Measurements from ENCODE around the gene WDR59.

WDR59 gene

DNA sequence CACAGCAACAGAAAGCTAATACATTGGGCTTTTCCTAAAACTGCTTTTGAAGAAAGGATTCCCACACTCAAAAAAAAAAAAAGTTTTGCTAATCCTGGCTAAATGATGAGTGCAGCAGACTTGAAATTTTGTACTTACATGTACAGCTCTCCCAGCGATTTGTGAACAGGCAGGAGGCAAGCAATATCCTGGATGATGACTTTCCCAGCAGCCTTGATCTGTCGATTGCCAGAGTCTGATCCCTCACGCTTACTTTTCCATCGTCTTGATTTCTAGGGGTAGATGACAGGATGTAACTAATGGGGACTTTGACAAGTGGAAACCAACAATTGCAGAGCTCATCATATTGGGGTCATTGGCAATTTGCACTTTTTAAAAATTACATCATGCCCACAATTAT lies 91.4 kb downstream of the WDR59 start:
- Histone ChIP-seq H3K27ac (ENCODE audit: insufficient read depth, low read depth, low read length, poor library complexity, severe bottlenecking) (no peak overlapping the region), H3K4me3 (ENCODE audit: insufficient read depth, low read depth, low read length) (no peak overlapping the region), H3K27me3 (ENCODE audit: control insufficient read depth, insufficient read depth, low read length, poor library complexity, severe bottlenecking) (no peaks in the 10 kb centered on the region), H3K36me3 (ENCODE audit: control insufficient read depth, insufficient read depth, low read length) (peaks cover 21% of the 10 kb centered on the region), H3K9me3 (ENCODE audit: control insufficient read depth, low read length) (no peaks in the 10 kb centered on the region), H3K4me1 (ENCODE audit: control insufficient read depth, insufficient read depth, low read length) (no peaks in the 10 kb centered on the region)
- WGBS, 2 experiments: 96 to 97% methylated on average over 4 of the region's 4 CpGs

DNA sequence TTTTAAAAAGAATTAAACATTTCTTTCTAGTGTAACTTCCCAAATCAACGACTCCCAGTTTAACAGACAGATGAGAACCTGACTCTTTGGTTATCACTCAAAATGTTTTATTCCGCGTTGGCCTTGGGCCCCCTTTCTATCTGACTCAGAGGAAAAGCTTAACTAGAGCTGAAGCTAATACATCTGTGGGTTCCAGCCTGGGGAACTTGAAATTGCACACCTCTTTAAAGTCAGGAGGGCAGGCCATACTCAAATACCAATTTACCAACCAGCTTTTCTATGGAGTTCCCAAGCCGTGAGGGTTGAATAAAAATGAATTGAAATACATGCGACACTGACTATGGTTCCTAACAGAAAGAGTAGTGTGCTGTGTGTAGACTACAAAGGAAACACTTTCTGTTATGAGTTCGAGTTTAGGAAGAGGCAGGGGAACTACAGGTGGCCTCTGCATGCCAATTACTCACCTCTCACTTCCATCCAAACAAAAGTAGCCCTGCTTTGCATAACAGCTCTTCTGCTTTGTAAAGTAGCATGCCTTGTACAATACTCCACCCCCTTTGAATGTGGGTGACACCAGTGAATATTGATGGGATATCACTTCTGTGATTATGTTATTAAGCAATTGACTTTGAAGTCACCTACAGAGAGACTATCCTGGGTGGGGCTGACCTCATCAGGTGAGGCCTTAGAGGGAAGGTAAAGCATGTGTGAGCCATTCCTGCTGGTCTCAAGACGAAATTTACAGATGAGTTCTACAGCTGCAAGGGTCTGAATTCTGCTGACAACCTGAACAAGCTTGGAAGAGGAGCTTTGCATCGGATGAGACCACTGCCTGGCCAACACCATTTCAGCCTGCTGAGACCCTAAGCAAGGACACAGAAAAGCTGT lies 92.1 kb downstream of the WDR59 start:
- 90 to 91% methylated on average over 8 of the region's 8 CpGs for WGBS, 2 experiments
- no peaks in the 10 kb centered on the region for H3K4me1 ChIP-seq (ENCODE audit: control insufficient read depth, insufficient read depth, low read length)
- no peak overlapping the region for H3K4me3 ChIP-seq (ENCODE audit: insufficient read depth, low read depth, low read length)
- no peak overlapping the region for H3K27ac ChIP-seq (ENCODE audit: insufficient read depth, low read depth, low read length, poor library complexity, severe bottlenecking)
- peaks cover 24% of the 10 kb centered on the region for H3K36me3 ChIP-seq (ENCODE audit: control insufficient read depth, insufficient read depth, low read length)
- H3K9me3 ChIP-seq (ENCODE audit: control insufficient read depth, low read length): no peaks in the 10 kb centered on the region
- no peaks in the 10 kb centered on the region for H3K27me3 ChIP-seq (ENCODE audit: control insufficient read depth, insufficient read depth, low read length, poor library complexity, severe bottlenecking)

DNA sequence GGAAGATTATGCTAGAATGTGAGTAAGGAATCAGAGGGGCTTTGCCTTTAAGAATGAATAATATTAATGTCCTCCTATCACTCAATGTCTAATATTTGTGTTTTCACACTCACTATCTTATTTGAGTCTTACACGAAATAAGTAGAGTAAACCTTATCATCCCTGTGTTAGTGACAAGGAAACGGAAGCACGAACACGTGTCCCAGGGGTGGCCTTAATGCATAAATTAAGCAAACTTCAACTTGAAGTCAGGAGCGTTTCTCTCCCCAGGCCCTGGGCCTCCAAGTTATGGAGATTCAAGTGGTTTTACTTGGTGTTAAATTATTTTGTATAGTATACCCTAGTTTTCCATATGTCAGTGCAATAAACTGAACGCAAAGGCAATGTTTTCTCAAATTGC lies 96.0 kb downstream of the WDR59 start:
- H3K27ac ChIP-seq (ENCODE audit: insufficient read depth, low read depth, low read length, poor library complexity, severe bottlenecking): no peak overlapping the region
- H3K4me1 ChIP-seq (ENCODE audit: control insufficient read depth, insufficient read depth, low read length): no peaks in the 10 kb centered on the region
- no peaks in the 10 kb centered on the region for H3K27me3 ChIP-seq (ENCODE audit: control insufficient read depth, insufficient read depth, low read length, poor library complexity, severe bottlenecking)
- H3K9me3 ChIP-seq (ENCODE audit: control insufficient read depth, low read length): no peaks in the 10 kb centered on the region
- 92 to 98% methylated on average over 6 of the region's 6 CpGs for WGBS, 2 experiments
- H3K4me3 ChIP-seq (ENCODE audit: insufficient read depth, low read depth, low read length): no peak overlapping the region
- peaks cover 38% of the 10 kb centered on the region for H3K36me3 ChIP-seq (ENCODE audit: control insufficient read depth, insufficient read depth, low read length)

DNA sequence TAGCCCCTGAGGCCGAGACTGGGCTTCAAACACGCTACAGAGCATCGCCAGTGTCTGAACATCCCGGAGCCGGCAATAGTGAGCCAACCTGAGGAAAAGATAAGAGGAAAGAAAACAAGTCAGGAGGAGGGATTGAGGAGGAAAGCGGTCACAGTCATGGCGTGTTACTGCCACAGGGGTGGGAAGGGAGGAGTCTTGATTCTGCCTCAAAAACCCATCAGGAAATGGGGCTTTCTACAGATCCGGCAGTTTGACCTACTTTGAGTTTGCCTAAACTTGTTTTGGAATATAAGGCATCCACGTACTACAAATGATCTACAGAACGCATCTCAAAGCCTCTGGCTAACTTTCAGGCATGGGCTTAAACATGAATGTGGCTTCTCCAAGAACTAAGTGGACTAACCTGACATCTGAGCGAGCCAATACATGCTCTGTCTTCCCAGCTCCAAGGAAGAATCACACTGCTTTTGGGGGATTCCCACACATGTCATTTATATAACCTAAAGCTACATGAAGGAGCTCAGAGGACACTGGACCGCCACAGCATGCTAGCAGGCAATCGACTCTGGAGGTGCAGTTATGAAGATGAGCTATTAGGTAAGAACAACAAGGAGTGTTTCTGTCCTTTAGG lies 96.6 kb downstream of the WDR59 start:
- peaks cover 38% of the 10 kb centered on the region for H3K36me3 ChIP-seq (ENCODE audit: control insufficient read depth, insufficient read depth, low read length)
- no peaks in the 10 kb centered on the region for H3K4me1 ChIP-seq (ENCODE audit: control insufficient read depth, insufficient read depth, low read length)
- no peaks in the 10 kb centered on the region for H3K27me3 ChIP-seq (ENCODE audit: control insufficient read depth, insufficient read depth, low read length, poor library complexity, severe bottlenecking)
- no peak overlapping the region for H3K27ac ChIP-seq (ENCODE audit: insufficient read depth, low read depth, low read length, poor library complexity, severe bottlenecking)
- 93 to 94% methylated on average over 13 of the region's 13 CpGs for WGBS, 2 experiments
- no peak overlapping the region for H3K4me3 ChIP-seq (ENCODE audit: insufficient read depth, low read depth, low read length)
- H3K9me3 ChIP-seq (ENCODE audit: control insufficient read depth, low read length): no peaks in the 10 kb centered on the region

DNA sequence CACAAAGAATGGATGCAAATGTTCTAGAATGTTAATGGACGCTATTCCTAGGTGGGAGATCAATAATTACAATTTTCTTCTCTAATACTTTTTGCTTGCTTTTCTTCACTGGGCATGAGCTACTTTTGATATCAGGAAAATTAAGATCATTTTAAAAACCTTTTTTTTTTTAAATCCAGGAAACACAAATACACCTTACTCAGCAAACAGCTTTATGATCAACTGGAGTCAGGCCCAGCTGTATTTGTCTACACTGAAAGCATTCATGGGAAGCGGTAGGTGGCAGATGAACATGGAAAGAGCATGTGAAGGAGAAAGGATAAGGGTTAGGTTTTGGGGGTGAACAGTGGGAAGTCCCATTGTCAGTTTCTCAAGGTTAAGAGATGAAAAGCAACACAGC lies 97.8 kb downstream of the WDR59 start:
- H3K4me3 ChIP-seq (ENCODE audit: insufficient read depth, low read depth, low read length): no peak overlapping the region
- no peak overlapping the region for H3K27ac ChIP-seq (ENCODE audit: insufficient read depth, low read depth, low read length, poor library complexity, severe bottlenecking)
- H3K9me3 ChIP-seq (ENCODE audit: control insufficient read depth, low read length): no peaks in the 10 kb centered on the region
- no peaks in the 10 kb centered on the region for H3K27me3 ChIP-seq (ENCODE audit: control insufficient read depth, insufficient read depth, low read length, poor library complexity, severe bottlenecking)
- 91 to 99% methylated on average over 1 to 2 of the region's 2 CpGs for WGBS, 2 experiments
- no peaks in the 10 kb centered on the region for H3K4me1 ChIP-seq (ENCODE audit: control insufficient read depth, insufficient read depth, low read length)
- peaks cover 31% of the 10 kb centered on the region for H3K36me3 ChIP-seq (ENCODE audit: control insufficient read depth, insufficient read depth, low read length)

DNA sequence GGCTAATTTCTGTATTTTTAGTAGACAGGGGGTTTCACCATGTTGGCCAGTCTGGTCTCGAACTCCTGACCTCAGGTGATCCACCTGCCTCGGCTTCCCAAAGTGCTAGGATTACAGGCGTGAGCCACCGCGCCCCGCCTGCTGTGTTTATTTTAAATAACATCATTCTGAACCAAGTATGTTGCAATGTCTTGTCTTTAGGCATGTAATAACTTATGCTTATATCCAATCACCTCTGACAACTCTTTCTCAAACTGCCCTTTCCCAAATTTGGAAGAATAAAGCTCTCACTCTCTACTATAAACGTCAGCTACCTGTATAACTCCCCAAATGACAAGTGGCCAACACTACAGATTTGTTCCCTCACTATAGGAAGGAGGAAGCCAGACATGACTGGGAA lies 107.2 kb downstream of the WDR59 start:
- Histone ChIP-seq H3K36me3 (ENCODE audit: control insufficient read depth, insufficient read depth, low read length) (peaks cover 8% of the 10 kb centered on the region), H3K9me3 (ENCODE audit: control insufficient read depth, low read length) (no peaks in the 10 kb centered on the region), H3K27me3 (ENCODE audit: control insufficient read depth, insufficient read depth, low read length, poor library complexity, severe bottlenecking) (no peaks in the 10 kb centered on the region), H3K27ac (ENCODE audit: insufficient read depth, low read depth, low read length, poor library complexity, severe bottlenecking) (no peak overlapping the region), H3K4me3 (ENCODE audit: insufficient read depth, low read depth, low read length) (no peak overlapping the region), H3K4me1 (ENCODE audit: control insufficient read depth, insufficient read depth, low read length) (no peaks in the 10 kb centered on the region)
- WGBS, 2 experiments: 92 to 93% methylated on average over 7 of the region's 7 CpGs

DNA sequence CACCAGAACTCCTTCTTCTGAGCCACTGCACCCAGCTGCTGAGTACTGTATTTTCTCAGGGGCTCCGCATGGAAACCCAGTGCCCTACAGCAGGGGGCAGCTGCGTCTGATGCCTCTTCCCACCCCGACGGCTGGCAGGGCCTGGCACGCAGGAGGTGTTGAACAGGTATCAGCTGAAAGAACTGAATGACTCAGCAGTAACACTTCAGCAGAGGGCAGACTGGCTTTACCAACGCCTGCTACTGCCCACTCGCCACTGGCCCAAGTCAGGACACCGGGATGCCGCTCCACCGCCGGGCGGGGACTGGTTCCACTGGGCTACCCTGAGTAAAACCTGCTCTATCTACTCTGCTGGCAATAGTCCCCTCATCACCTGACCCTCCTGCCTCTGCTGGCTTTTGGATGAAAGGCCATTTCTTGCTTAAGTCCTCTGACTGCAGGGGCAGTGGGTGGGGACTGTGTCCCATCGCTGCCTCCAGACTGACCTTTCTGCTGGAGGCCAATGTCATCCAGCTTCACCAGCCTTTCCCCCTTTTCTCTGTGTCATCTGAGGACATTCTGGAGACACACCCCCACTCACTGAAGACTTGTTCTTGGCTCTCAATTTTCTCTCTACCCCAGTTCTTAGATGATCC lies 109.9 kb downstream of the WDR59 start:
- Histone ChIP-seq H3K4me1 (ENCODE audit: control insufficient read depth, insufficient read depth, low read length) (no peaks in the 10 kb centered on the region), H3K36me3 (ENCODE audit: control insufficient read depth, insufficient read depth, low read length) (peaks cover 8% of the 10 kb centered on the region), H3K4me3 (ENCODE audit: insufficient read depth, low read depth, low read length) (no peak overlapping the region), H3K9me3 (ENCODE audit: control insufficient read depth, low read length) (no peaks in the 10 kb centered on the region), H3K27me3 (ENCODE audit: control insufficient read depth, insufficient read depth, low read length, poor library complexity, severe bottlenecking) (no peaks in the 10 kb centered on the region), H3K27ac (ENCODE audit: insufficient read depth, low read depth, low read length, poor library complexity, severe bottlenecking) (no peak overlapping the region)
- WGBS, 2 experiments: 94% methylated on average over 13 of the region's 13 CpGs

DNA sequence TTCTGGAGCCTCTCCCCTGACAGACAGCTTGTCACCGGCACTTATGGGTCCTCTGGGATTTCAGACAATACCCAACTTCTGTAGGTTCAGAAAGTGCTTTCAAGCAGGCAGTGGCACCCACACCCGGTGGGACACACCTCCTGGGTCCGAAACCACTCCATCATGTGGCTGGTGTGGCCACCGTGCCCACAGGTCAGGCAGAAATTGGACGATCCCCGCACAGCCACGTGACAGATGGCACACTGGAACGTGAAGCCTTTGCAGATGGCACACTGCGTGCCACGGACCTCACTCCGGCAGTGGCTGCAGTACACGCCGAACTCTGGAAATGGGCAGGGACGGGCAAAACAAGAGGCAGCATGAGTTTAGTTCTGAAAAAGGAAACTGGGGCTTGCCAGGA lies 110.8 kb downstream of the WDR59 start:
- H3K36me3 ChIP-seq (ENCODE audit: control insufficient read depth, insufficient read depth, low read length): peaks cover 8% of the 10 kb centered on the region
- no peaks in the 10 kb centered on the region for H3K4me1 ChIP-seq (ENCODE audit: control insufficient read depth, insufficient read depth, low read length)
- H3K27ac ChIP-seq (ENCODE audit: insufficient read depth, low read depth, low read length, poor library complexity, severe bottlenecking): no peak overlapping the region
- no peaks in the 10 kb centered on the region for H3K27me3 ChIP-seq (ENCODE audit: control insufficient read depth, insufficient read depth, low read length, poor library complexity, severe bottlenecking)
- H3K4me3 ChIP-seq (ENCODE audit: insufficient read depth, low read depth, low read length): no peak overlapping the region
- no peaks in the 10 kb centered on the region for H3K9me3 ChIP-seq (ENCODE audit: control insufficient read depth, low read length)
- WGBS, 2 experiments: 95 to 96% methylated on average over 14 of the region's 14 CpGs

DNA sequence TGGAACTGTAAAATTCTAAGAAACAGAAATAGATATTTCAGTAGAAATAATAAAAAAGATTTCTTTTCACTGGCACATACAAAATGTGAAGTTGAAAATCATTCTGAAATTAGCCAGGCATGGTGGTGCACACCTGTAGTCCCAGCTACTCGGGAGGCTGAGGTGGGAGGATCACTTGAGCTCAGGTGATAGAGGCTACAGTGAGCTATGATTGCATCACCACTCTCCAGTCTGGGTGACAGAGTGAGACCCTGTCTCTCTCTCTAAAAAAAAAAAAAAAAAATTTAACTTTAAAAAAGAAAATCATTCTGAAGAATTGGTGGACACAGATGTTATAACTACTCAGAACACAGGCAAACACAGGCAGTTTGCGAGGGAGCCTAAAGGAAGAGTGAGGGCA lies 112.6 kb downstream of the WDR59 start:
- H3K4me1 ChIP-seq (ENCODE audit: control insufficient read depth, insufficient read depth, low read length): no peaks in the 10 kb centered on the region
- H3K27me3 ChIP-seq (ENCODE audit: control insufficient read depth, insufficient read depth, low read length, poor library complexity, severe bottlenecking): no peaks in the 10 kb centered on the region
- peaks cover 8% of the 10 kb centered on the region for H3K36me3 ChIP-seq (ENCODE audit: control insufficient read depth, insufficient read depth, low read length)
- WGBS, 2 experiments: 94 to 97% methylated on average over 2 of the region's 2 CpGs
- H3K4me3 ChIP-seq (ENCODE audit: insufficient read depth, low read depth, low read length): no peak overlapping the region
- no peak overlapping the region for H3K27ac ChIP-seq (ENCODE audit: insufficient read depth, low read depth, low read length, poor library complexity, severe bottlenecking)
- no peaks in the 10 kb centered on the region for H3K9me3 ChIP-seq (ENCODE audit: control insufficient read depth, low read length)

DNA sequence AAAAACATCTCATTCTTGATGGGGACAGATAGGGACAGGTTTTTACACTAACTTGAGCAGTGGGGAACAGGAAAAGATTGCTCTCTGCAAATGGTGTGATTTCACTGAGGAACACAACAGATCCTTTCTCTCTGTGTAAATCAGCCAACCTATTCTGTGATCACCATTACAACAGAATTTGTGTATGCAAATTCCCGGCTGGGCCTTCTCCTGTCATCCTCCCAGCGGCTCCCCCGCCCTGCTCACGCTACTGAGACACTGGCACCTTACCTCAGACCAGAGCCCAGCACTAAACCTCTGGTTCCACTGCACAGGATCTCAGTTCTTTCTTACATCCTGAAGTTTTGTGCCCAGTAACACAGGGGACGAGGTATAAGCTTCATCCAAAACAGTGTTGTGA lies 113.3 kb downstream of the WDR59 start:
- WGBS, 2 experiments: 52 to 54% methylated on average over 5 of the region's 5 CpGs
- no peak overlapping the region for H3K27ac ChIP-seq (ENCODE audit: insufficient read depth, low read depth, low read length, poor library complexity, severe bottlenecking)

More for the DNA sequence above, 113.3 kb downstream of the WDR59 start:
- no peaks in the 10 kb centered on the region for H3K9me3 ChIP-seq (ENCODE audit: control insufficient read depth, low read length)
- no peak overlapping the region for H3K4me3 ChIP-seq (ENCODE audit: insufficient read depth, low read depth, low read length)
- H3K36me3 ChIP-seq (ENCODE audit: control insufficient read depth, insufficient read depth, low read length): peaks cover 8% of the 10 kb centered on the region
- H3K4me1 ChIP-seq (ENCODE audit: control insufficient read depth, insufficient read depth, low read length): no peaks in the 10 kb centered on the region
- H3K27me3 ChIP-seq (ENCODE audit: control insufficient read depth, insufficient read depth, low read length, poor library complexity, severe bottlenecking): no peaks in the 10 kb centered on the region

All from ectodermal cell (in vitro differentiated cells).